Measurements from ENCODE around the gene GFER.
A peak's percentile ranks its signal among the peaks of the same experiment; 100 is the strongest.
"Not testable (repeated sequence)": the region's sequence is repeated elsewhere in the genome, so short reads cannot be mapped to it uniquely, and the experiment has no call there.

The GFER gene

GRCh38 chr16:1958143-1958491 is 25.9 kb upstream of the GFER start:
- not testable (repeated sequence) for DNase-seq

GRCh38 chr16:1958715-1959268 is 25.2 kb upstream of the GFER start:
- no peak for DNase-seq

DNA sequence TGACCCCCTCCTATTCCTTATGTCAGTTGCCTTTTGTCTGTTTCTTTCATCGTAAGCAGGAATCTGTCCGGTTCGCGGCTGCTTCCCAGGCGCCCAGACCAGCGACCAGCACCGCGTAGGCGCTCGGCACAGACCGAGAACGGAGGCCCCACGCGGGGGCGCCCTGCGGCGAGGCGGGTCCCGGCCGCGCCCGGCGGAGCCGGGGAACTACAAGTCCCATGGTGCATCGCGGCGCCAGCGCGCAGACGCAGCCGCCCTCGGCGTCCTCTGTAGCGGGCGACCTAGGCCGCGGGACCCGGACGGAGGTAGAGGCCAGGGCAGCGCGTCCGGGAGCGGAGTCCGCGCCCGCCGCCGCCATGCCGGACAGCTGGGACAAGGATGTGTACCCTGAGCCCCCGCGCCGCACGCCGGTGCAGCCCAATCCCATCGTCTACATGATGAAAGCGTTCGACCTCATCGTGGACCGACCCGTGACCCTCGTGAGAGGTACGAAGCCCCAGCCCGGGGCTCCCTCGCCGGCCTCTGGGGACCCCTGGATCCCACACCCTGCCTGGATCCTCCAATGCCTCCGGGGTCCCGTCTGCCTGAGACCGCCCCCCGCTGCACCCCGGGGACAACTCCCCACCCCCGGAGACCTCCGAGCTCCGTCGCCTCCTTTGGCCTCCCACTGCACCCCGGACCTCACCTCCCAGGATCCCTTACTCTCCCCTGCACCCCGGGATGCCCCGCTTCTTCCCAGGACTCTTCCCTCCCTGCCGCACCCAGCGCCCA is 24.5 kb upstream of the GFER start, which contains the start of gene NDUFB10:
TSS of gene NDUFB10 (plus strand) at position 270 of the 771 bp plus-strand sequence. CDS start at position 357, 87 bp downstream.
- peak; percentile 94 for DNase-seq

- peak; percentile 93 for DNase-seq
Measured at GRCh38 chr16:1960665-1961630, 23.0 kb upstream of the GFER start.

DNA sequence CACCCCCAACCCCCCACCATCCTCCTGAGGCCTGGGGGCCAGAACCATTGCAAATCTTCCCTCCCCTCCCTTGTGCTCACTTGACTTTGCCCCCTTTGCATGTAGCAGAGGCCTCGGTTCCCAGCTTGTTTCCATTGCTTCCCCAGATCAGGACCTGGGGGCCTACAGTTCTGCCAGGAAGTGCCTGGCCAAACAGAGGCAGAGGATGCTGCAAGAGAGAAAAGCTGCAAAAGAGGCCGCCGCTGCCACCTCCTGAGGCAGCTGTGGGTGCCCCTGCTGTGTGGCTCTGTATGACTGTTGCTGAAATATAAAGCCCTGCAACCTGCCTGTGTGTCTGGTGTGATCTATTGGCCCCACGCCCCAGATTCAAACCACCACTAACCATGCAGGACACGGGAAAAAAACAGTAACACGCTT is 22.3 kb upstream of the GFER start:
- peak; percentile 74 for DNase-seq

DNA sequence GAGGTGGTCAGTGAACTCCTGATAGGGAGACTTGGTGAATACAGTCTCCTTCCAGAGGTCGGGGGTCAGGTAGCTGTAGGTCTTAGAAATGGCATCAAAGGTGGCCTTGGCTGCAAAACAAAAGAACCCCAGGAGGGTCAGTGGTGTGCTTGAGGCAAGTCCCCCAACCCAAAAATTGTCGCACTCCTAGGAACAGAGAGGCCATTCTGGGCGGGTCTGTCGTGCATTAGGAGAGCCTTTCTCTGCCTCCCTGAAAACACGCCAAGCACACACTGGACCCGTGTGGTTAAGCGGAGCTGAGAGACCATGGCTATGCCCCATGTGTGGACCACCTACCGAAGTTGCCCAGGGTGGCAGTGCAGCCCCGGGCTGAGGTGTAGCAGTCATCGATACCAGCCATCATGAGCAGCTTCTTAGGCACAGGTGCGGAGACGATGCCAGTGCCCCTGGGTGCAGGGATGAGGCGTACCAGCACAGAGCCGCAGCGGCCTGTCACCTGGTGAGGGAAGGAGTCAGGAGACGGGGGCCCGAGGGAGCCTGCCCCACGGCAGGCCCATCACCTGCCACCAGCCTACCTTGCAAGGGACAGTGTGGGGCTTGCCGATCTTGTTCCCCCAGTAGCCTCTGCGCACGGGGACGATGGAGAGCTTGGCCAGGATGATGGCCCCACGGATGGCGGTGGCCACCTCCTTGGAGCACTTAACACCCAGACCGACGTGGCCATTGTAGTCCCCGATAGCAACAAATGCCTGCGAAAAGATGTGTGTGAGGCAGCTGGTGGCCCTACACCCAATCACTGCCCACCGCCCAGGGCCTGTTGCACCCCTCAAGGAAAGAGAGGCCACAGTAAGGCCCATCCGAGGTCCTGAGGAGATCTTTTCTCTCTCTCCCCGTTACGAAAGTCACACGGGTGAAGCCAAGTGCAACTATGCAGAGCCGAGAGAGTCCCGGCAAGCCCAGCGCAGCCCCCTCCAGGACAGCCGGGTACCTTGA is 21.5 kb upstream of the GFER start:
- DNase-seq: not testable (repeated sequence)

DNA sequence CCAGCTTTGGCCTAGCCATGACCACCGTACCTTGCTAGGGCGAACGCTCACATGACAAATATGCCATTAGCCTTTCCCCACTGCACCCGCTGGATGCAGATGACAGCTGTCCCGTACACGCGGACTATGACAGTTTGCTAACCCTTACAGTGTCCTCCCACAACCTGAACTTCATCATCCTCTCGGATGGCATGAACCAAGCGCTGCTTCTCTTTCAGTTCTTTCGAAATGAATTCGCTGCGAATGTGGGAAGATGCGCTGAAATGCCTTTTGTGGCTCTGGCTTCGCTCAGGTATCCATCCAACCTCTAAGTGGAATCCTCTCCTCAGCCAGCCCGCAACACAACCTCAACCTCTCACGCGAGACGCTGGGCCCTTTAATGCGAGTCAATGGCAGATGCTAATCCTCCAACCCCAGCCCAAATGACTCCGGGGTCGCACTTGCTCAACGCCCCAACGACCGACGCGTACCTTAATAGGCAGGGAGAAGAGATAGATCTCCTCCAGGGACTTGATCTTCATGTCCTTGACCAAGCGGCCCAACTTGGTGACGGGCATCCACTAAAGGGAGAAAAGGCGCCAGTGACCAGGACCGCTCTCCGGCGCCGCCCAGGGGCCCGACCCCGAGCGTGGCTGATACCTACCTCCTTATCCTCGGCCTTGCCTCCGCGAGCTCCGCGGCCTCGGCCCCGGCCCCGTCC is 20.0 kb upstream of the GFER start:
- peak; percentile 50 for DNase-seq

GRCh38 chr16:1964506-1965395 is 19.2 kb upstream of the GFER start, which contains the start of gene RPS2:
Gene RPS2, minus strand, starts transcription at chr16:1964826. Its CDS starts 201 bp downstream, at chr16:1964625.
- DNase-seq: peak; percentile 100

- DNase-seq: peak; percentile 31
Measured at GRCh38 chr16:1965396-1966001, 18.5 kb upstream of the GFER start.

GRCh38 chr16:1966460-1966859 is 17.5 kb upstream of the GFER start, which contains the start of gene RNF151:
Gene RNF151, plus strand, starts transcription at chr16:1966856. Its CDS starts 26 bp downstream, at chr16:1966882.
- no peak for DNase-seq

- DNase-seq: no peak
Measured at GRCh38 chr16:1968146-1968953, 15.6 kb upstream of the GFER start.

- DNase-seq: peak; percentile 95
Measured at GRCh38 chr16:1971796-1972489, 12.1 kb upstream of the GFER start, which contains the start of gene TBL3. Gene TBL3, plus strand, starts transcription at chr16:1972053. Its CDS starts 112 bp downstream, at chr16:1972165.

- DNase-seq: peak; percentile 47
Measured at GRCh38 chr16:1972490-1972877, 11.5 kb upstream of the GFER start.

- DNase-seq: no peak
Measured at GRCh38 chr16:1973461-1974156, 10.4 kb upstream of the GFER start.

- no peak for DNase-seq
Measured at GRCh38 chr16:1974157-1975070, 9.6 kb upstream of the GFER start.

Measured in NCI-H82 (cell line).